ENCODE data around the gene FRMPD3.
"Not testable (repeated sequence)": the region's sequence is repeated elsewhere in the genome, so short reads cannot be mapped to it uniquely, and the experiment has no call there.

FRMPD3 gene

GRCh38 chrX:107448998-107449835 is at the start of gene FRMPD3:
TSS of gene FRMPD3 (plus strand) at chrX:107449652. CDS start at chrX:107526589, 76,937 bp downstream.
- no peak for DNase-seq (ENCODE audit: low spot score)

GRCh38 chrX:107420571-107420970 is 28.9 kb upstream of the FRMPD3 start:
- DNase-seq (ENCODE audit: low spot score), result no peak

- no peak for DNase-seq (ENCODE audit: low spot score)
These were observed 28.1 kb upstream of the FRMPD3 start for GRCh38 chrX:107421337-107421861.

DNA sequence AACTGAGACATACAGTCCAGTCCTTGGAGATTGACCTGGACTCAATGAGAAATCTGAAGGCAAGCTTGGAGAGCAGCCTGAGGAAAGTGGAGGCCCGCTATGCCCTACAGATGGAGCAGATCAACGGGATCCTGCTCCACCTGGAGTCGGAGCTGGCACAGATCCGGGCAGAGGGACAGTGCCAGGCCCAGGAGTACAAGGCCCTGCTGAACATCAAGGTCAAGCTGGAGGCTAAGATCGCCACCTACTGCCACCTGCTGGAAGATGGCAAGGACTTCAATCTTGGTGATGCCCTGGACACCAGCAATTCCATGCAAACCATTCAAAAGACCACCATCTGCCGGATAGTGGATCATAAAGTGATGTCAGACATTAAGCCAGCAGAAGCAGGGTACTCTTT is 20.4 kb upstream of the FRMPD3 start:
- DNase-seq (ENCODE audit: low spot score), result peak; percentile 2

- DNase-seq (ENCODE audit: low spot score), result no peak
These were observed 9.3 kb upstream of the FRMPD3 start for GRCh38 chrX:107440187-107440586.

DNA sequence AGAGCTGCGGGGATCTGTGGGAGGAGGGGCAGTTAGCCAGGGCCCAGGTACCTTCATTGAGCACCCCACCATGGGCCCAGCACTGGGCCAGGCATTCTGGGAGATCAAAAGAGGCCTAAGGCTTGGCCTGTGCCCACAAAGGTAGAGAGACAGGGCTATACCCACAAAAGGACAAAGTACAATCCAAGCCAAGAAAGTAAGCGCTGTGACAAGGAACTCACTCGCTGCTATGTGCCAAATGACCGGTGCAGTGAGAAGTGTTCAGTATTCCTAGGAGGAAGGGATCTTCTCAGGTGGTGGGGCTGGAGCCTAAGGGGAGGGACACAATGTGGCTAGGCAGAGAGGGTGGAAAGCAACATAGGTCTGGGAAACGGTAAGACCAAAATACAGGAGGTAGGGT is 8.8 kb upstream of the FRMPD3 start:
- DNase-seq (ENCODE audit: low spot score), result no peak

GRCh38 chrX:107442914-107443527 is 6.4 kb upstream of the FRMPD3 start:
- DNase-seq (ENCODE audit: low spot score), result no peak

DNA sequence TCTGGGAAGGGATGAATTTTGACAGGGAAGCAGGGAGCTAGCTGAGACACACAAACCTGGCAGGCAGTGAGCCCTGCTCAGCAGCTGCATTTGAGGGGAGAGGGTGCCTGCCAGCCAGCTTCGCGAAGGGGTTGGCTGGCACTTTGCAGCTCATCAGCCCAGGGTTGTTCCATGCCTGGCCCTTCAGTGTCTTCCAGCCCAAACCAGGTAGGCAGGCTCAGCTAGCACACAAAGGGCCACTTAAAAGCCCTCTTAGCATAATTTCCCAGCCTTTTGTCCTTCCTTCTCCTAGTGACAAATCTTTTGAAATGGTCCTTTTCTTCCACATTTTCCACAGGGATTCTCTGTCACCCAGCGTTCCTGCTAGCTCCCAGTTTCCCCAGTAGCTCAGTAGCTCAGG is 4.3 kb upstream of the FRMPD3 start:
- DNase-seq (ENCODE audit: low spot score), result no peak

- no peak for DNase-seq (ENCODE audit: low spot score)
These were observed 3.8 kb upstream of the FRMPD3 start for GRCh38 chrX:107445631-107446030.

DNA sequence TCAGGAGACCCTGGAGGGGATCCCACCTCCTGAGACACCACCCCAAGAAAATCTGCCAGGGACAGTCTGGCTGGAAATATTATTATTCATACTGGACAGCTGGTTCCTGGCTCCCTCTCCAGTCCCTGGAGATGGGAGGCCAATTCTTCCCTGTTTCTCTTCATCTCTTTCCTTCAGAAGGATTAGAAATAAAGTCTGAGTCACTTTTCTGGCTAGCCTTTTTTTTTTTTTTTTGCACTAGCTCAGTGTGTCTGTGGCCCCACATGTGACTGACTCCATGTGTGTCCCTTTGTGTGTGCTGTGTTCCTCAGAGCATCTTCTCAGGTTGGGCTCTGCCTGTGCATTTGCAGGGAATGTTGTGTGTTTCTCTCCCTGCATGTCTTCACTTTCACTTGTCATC is 1.8 kb upstream of the FRMPD3 start:
- no peak for DNase-seq (ENCODE audit: low spot score)

DNA sequence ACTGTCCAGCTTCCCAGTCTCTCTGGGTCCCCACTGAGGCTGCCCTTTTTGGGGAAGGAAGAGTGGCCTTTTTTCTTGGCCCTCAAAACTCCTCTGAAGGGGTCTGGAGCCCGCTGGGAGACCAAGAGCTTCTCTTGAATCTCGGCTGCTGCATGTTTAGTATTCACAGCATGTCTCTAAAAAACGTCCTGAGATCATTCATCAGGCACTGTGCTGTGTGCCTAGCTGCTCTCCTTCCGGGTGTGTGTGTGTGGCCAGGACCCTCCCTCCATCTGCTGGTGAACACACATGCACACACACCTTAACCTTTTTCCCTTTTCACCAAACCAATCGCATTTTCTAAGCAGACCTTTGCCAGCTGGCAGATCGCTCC is 841 bp upstream of the FRMPD3 start:
- DNase-seq (ENCODE audit: low spot score), result no peak

- DNase-seq (ENCODE audit: low spot score), result no peak
These were observed 1.5 kb downstream of the FRMPD3 start for GRCh38 chrX:107450823-107451509.

DNA sequence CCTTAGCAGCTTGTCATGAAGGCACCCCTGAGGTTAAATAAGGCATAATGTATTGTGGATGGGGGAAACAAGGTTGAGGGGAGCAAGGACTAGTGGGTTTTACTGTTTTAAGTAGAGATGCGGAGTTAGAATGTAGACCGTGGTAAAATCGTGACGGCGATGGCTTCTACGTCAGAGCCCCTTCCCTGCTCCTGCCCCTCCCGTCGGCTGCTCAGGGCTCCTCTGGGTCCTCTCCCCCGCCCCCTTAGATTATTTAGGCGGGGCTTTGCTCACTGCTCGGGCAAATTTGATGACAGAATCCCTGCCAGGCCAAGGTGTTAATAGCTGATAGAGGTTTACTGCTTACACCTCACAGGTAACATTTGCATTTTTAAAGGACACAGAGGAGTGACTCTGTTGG is 2.3 kb downstream of the FRMPD3 start:
- DNase-seq (ENCODE audit: low spot score), result no peak

DNA sequence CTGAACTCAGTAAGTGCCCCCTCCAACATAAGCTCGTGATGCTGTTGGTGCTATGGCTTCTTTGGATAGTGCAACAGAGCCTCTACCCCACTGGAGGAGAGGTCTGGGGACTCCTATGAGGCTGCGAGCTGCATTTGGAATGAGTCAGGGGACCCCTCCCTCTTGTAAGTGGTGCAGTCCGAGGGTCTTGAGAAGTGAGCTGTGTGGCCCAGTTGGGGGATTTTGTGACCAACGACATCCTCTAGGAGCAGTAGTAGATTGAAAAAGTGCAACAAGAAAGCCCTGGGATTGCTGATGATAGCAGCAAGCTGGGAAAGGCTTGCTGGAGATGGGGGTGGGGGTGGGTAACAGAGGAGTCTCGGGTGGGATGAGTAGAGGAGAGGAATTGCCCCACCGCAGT is 3.1 kb downstream of the FRMPD3 start:
- DNase-seq (ENCODE audit: low spot score), result no peak

DNA sequence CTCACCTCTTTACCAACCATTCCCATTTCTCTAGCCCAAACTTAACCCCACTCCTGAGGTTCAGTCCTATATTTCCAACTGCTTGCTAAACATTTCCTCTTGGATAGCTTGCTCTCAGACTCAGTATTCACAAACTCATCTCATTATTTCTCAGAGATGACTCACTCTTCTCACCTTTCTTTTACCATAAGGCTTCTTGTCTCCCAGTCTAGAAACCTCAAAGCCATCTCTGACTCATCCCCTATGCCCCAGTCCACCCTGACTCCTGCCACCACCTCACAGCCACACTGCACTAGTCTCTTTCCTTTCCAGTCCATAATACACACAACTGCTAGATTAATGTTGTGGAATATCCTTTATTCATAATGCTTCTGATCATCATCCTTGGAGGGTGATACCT is 4.8 kb downstream of the FRMPD3 start:
- no peak for DNase-seq (ENCODE audit: low spot score)

DNA sequence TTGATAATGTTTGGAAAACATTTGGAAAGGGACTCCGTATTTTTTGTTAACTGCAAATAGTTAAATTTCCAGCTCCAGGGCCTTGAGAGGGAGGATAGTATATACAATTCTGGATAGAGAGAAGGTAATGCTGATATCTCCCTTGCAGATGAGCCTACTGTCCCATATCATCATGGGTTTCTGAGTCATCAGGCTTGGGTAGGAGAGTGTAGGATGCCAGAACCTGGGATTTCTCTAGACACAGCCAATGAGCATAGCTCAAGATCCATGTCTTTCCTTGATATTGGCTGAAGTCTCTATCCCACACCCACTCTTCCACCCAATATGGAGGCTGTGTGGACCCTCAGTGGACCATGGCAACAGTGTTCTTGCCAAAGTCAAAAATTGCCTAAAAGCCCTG is 7.8 kb downstream of the FRMPD3 start:
- DNase-seq (ENCODE audit: low spot score), result no peak

DNA sequence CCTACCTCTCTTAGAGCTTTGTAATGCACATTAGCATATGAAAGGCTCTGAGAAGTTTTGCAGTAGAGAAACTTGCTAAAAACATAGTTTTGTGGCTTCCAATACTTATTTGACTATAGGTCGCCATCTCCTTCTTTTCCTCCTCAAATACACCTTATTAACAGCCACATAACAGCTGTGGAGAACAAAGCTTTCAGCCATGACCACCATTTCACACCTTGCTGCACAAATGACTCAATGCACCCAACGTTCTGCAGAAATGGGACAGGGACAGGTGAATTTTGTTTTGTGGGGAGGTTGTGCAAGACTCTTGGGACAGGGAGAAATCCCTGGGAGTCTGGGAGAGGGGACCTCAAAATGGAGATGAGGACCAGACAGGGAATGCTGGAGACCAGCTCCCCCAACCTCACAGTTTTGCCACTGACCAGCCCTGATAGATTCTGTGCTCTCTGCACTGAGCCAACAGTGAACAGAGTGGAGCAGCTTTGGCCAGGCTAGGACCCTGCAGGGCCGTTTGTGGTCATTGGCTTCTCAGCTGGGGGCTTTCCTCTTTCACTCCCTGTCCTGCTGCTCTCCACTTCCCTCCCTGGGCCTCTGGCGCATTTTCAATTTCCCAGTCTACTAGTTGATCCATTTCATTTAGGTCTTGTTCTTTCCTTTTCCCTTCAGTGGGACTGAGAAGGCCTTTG is 16.6 kb downstream of the FRMPD3 start:
- DNase-seq (ENCODE audit: low spot score), result no peak

DNA sequence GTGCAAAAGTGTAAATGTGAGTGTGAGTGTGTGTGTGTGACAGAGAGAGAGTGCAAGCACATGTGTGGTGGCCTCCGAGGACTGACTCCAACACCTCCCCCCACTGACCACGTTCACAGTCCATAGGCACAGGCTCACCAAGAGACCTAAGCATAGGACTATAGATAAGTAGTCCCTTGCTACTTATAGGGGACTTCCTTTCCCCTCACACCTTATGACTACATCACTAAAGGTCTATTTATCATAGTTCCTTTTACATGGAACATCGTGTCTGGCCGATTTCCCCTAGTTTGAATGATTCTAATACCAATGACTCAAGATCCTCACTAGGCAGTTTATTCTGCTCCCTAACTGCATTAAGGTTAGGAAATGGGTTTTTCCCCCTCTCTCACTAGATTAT is 17.8 kb downstream of the FRMPD3 start:
- no peak for DNase-seq (ENCODE audit: low spot score)

GRCh38 chrX:107470198-107470597 is 20.7 kb downstream of the FRMPD3 start:
- DNase-seq (ENCODE audit: low spot score), result no peak

DNA sequence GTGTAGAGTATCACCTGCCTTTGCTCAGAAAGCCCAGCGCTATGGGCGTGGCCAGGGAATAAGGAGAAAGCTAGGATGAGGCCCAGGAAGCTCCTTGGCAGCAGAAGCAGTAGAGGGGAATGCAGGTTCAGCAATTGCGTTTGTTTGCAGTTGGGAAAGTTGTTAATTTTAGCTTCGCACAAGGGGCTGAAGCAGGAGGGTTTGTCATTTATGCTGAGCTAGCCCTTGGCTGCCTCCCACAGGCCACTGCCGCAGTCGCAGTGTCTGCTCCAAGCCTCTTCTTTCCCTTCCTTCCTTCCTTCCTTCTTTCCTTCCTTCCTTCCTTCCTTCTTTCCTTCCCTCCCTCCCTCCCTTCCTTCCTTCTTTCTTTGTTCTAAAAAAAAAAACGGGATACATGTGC is 21.5 kb downstream of the FRMPD3 start:
- DNase-seq (ENCODE audit: low spot score), result no peak

- DNase-seq (ENCODE audit: low spot score), result not testable (repeated sequence)
These were observed 22.0 kb downstream of the FRMPD3 start for GRCh38 chrX:107471420-107471819.

GRCh38 chrX:107477406-107477805 is 28.0 kb downstream of the FRMPD3 start:
- DNase-seq (ENCODE audit: low spot score), result no peak
